Kidney capillary endothelial cell (primary cell): Measurements from ENCODE around the gene TTPAL.

Experiments
- DNase-seq: peaks from one replicate; pipeline ENCODE4 v3.0.0-alpha.2; 2018; ENCODE audit warnings: low spot score

TTPAL gene

GRCh38 chr20:44475694-44476560 is at the start of gene TTPAL:
TSS of gene TTPAL (plus strand) at chr20:44475874. CDS start at chr20:44480000, 4,126 bp downstream.
- peak; percentile 80 for DNase-seq

GRCh38 chr20:44425923-44426322 is 49.8 kb upstream of the TTPAL start:
- DNase-seq = no peak

- no peak for DNase-seq
These were observed 48.5 kb upstream of the TTPAL start for GRCh38 chr20:44426879-44427790.

GRCh38 chr20:44427804-44428173 is 47.9 kb upstream of the TTPAL start:
- DNase-seq = no peak

GRCh38 chr20:44428174-44429016 is 47.3 kb upstream of the TTPAL start:
- DNase-seq = no peak

GRCh38 chr20:44429017-44429339 is 46.7 kb upstream of the TTPAL start:
- DNase-seq = no peak

- DNase-seq = no peak
These were observed 46.0 kb upstream of the TTPAL start for GRCh38 chr20:44429419-44430269.

- no peak for DNase-seq
These were observed 45.2 kb upstream of the TTPAL start for GRCh38 chr20:44430270-44431065.

- no peak for DNase-seq
These were observed 44.6 kb upstream of the TTPAL start for GRCh38 chr20:44431118-44431501.

- no peak for DNase-seq
These were observed 44.0 kb upstream of the TTPAL start for GRCh38 chr20:44431502-44432234.

GRCh38 chr20:44432618-44433577 is 42.8 kb upstream of the TTPAL start:
- no peak for DNase-seq

GRCh38 chr20:44433751-44434538 is 41.7 kb upstream of the TTPAL start:
- no peak for DNase-seq

- DNase-seq = peak; percentile 36
These were observed 39.9 kb upstream of the TTPAL start for GRCh38 chr20:44435630-44436335.

GRCh38 chr20:44436393-44436792 is 39.3 kb upstream of the TTPAL start:
- DNase-seq = no peak

GRCh38 chr20:44437497-44437896 is 38.2 kb upstream of the TTPAL start:
- no peak for DNase-seq

GRCh38 chr20:44438782-44439181 is 36.9 kb upstream of the TTPAL start:
- no peak for DNase-seq

GRCh38 chr20:44439318-44439717 is 36.4 kb upstream of the TTPAL start:
- no peak for DNase-seq
